ENCODE measurements around the gene TPPP2.
A peak's percentile ranks its signal among the peaks of the same experiment; 100 is the strongest.
"Not testable (repeated sequence)": the region's sequence is repeated elsewhere in the genome, so short reads cannot be mapped to it uniquely, and the experiment has no call there.

TPPP2 gene

DNA sequence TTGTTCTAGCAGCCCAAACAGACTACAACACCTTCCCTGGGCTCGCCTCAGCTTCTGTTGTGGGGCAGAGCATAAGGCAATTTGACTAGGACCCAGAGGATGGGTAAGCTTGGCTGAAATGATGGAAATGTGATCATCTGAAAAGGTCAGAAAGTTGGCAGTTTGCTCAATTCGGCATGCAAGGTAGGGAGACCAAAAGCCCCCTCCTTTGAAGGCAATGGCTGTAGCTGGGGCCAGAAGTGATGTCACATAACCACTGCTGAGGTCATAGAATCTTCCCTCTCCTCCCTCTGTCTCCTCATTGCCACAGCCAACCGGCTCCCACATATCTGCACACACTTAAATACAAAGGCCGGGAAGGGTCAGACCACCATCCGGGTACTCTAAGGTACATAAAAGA lies at the start of gene TPPP2:
TPPP2 (plus strand) TSS at position 301 of the 400 bp plus-strand sequence. CDS start 365 bp downstream, outside the sequence.
- no peak for DNase-seq

DNA sequence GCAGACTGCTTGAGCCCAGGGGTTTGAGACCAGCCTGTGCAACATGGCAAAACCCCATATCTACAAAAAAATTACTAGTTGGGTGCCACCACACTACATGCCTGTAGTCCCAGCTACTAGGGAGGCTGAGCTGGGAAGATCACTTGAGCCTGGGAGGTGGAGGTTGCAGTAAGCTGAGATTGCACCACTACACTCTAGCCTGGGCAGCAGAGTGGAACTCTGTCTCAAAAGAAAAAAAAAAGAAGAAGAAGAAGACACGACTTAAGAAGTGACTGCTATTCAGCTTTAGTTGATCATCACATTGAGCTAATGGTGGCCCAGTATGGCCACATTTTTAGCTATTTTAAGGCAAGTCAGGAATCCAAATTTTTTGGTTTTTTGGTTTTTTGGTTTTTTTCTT lies 49.1 kb upstream of the TPPP2 start:
- DNase-seq, result no peak

DNA sequence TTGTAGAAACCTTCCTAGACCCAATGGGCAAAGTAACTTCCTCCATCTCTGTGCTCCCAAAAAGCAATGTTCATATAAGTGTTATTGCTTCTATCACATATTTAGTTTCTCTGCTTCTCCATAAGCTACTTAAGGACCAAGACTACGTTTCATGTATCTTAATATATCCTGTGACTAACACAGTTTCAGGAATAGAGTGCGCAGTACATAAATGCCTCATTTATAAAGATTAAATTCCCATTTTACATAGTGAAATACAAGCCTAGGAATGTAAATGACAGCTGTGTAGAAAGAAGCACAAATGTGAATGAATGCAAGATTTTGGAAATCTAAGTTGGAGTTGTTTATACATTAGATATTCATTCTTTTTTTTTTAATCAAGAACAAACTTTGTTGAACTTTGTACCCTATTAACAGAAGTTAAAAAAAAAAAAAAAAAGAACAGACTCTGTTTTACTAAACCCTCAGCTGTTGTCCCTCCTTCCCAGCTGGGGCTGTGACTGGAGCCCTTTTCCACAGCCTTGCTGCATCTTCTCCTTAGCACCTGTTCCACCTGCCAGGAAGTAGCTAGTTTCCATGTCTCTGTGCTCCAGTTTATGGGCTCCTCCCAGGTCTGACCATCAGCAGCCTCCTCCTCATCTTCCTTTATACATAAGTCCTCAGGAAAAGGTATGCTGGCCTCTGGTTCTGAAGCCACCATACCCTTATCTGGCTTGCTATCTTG lies 47.2 kb upstream of the TPPP2 start:
- DNase-seq, result no peak

DNA sequence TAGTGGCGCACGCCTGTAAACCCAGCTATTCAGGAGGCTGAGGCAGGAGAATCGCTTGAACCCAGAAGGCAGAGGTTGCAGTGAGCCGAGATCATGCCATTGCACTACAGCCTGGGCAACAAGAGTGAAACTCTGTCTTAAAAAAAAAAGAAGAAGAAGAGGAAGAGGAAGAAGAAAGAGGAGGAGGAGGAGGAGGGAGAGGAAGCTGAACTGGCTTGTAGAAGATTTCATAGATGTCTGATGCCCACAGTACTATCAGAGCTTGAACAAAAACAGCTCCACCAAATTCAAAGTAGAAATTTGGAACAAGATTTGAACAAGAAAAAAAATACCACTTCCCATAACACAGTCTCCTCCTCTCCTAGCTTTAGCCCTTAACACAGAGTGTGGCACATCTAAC lies 44.4 kb upstream of the TPPP2 start:
- DNase-seq, result not testable (repeated sequence)

DNA sequence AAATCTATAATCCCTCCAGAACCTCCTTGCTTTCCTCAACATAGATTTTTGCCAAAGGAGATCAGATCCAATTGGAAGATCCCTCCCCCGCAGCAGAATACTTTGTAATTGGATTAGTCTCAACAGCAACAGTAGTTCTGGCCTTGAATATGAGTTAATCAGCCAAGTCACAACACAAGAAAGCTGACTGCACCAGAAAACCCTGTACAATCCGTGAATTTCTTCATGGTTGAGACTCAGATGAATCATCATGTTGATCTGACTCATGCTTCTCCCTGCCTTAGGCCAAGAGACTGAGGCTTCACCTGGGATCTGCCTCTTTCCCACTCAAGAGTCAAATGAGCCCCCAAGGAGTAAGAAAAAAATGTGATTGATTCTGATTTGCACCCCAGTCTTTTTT lies 43.2 kb upstream of the TPPP2 start:
- DNase-seq, result no peak

DNA sequence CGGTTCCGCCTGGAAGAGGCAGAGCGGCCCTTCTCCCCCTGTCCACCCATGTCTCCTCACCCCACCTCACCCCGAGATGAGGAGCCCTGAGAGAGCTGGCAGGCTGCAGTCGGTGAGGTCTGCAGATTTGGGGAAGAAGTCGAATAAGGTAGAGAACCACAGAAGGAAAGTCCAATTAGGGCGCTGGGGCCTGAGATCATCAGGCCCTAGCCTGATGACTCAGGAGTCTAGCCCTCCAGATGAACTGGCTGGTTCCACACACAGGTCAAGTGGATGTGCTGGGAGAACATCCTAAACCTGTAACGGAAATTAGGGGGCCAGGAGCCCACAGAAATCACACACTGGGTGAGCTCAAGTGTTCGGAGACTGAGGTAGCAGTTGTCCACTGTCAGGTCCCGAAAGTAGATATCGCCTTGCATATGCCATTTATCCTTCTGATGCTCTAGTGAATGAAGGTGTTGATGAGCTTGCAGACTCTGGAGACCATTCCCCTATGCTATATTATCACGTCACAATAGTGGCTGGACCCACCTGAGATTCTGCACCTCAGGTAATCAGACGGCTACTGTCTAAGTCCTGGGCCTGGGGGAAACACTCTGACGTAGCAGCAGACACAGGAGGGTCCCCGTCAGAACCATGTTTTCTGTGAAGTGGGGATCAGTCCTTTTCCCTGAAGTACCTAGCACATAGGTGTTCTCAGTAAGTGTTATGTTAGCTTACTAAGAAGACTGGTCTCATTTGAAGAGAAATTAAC lies 41.1 kb upstream of the TPPP2 start:
- DNase-seq, result no peak

DNA sequence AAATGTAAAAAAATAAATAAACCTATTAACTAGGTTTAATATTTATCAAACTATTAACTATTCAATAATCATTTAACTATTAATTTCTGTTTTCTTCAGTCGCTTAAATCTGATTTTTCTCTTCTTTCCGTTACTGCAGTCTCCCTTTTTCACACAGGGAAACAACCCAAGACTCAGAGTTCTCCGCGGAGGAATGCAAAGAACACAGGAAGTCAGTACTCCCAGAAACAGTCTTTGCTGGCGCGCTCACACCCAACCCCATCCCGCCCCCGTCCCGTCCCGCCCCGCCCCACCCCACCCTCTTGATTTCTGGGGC lies 40.6 kb upstream of the TPPP2 start:
- DNase-seq, result no peak

DNA sequence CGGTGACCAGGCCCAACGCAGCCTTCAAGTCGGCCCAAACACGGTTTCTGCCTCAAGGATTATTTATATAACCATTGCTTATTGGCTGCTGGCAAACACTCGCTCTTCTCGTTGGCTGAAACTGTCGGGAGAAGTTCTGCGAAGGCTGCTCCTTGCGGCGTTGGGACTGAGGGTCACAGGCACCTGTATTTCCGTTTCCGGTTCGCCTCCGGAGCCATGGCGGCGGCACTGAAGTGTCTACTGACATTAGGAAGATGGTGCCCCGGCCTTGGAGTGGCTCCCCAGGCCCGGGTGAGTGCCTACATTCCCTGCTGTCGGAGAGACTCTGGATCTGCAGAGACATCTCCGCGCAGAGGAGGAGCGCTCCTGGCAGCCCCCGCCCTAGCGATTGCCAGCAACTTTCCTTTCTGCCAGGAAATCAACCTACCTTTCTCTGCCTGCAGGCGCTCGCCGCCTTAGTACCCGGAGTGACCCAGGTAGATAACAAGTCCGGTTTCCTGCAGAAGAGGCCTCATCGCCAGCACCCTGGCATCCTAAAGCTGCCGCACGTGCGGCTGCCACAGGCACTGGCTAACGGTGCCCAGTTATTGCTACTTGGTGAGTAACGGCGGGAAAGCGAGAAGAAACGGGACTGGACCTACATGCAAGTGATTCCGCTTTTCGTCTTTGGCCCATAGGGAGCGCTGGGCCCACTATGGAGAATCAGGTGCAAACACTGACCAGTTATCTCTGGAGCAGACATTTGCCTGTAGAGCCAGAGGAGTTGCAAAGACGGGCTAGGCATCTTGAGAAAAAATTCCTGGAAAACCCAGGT lies 40.0 kb upstream of the TPPP2 start, which contains the start of gene METTL17:
METTL17 (plus strand) TSS at position 194 of the 814 bp plus-strand sequence; CDS start at position 217, 23 bp downstream.
- peak; percentile 90 for DNase-seq

DNA sequence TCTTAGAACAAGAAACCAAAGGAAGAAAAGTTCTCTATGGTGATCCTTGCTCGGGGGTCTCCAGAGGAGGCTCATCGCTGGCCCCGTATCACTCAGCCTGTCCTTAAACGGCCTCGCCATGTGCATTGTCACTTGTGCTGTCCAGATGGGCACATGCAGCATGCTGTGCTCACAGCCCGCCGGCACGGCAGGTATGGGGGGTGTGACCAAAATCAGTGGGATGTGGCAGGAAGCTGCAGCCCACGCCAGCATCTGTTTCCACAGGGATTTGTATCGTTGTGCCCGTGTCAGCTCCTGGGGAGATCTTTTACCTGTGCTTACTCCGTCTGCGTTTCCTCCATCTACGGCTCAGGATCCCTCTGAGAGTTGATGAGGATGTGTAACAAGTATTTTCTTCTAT lies 33.5 kb upstream of the TPPP2 start:
- no peak for DNase-seq

DNA sequence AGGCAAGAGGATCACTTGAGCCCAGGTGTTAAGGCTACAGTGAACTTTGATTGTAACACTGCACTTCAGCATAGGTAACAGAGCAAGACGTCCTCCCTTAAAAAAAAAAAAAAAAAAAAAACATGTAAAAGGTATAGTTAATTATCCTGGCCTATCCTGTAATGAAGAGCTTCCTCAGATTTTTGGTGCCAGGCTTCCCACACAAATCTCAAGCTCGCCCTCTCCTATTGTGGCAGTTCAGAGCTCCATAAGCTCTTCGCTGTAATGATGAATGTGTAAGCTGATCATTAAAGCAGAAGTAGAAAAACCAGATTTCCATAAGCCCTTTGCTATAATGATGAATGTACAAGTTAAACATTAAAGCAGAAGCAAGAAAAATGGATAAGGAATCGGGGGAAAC lies 32.9 kb upstream of the TPPP2 start:
- DNase-seq, result no peak

DNA sequence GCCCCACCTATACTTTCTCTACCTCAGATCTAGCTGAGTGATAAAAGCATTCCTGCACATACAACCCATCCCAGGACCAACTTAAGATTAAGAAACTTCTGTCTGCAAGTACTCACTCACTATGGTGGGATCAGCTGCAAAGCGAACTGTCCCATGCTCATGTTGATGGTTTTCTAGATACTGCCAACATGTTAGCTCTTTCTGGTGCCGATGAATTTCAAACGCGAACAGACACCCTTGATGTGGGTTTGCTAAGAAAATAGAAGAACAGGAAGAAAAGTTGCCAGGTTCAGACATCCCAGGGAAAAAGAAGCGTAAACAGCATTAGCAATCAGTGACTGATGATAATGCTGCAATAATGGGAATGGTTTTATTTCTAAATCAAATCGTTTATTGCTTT lies 32.5 kb upstream of the TPPP2 start:
- DNase-seq, result no peak

DNA sequence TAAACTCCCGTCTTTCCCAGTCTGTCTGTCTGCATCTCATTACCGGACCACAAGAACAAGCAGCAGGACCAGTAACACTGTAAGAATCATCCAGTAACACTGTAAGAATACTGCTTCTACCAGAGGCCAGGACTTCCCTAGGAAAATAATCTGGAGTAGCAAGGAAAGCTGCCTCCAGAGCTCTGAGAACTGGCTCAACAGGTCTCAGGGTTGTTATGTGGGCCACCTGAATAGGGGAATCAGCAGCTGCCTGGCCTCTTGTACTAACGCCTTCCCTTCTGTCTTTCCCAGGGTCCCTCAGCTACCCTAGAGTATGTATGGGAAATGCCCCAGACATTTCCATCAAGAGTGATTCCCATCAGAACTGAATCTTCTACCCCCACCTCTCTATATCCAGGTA lies 31.9 kb upstream of the TPPP2 start:
- DNase-seq, result no peak

DNA sequence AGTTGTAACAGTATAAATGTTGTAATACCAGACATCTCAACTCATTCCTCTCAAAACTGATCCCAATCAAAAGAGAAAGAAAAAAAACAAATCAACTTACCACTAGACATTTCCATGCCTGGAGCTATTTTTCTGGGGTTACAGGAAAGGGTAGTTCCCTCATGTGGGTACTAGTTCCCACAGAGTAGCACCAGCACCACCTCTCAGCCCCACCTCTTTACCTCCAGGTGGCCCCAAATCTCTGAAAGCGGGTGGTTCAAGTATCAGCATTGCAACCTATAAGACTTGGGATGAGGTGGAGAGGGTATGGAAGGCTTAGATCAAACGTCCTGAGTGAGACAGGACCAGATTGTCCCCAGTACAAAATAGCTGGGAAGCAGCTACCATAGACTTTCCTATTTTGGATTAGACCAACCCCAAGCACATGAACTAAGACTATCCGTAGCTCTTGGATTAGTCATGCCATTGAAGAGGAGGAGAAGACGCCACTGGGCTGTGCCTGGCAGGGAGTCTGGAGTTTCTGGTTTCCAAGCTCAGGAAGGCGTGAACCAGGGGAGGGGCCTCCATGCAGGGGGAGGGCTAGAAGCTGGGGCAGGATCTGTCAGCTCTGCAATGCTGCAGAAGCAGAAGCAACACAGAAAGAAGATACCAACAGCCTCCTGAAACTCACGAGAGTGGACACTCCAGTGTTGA lies 31.2 kb upstream of the TPPP2 start, which contains the start of gene SLC39A2:
SLC39A2 (plus strand) TSS at position 620 of the 693 bp plus-strand sequence. CDS start 154 bp downstream, outside the sequence.
- no peak for DNase-seq

DNA sequence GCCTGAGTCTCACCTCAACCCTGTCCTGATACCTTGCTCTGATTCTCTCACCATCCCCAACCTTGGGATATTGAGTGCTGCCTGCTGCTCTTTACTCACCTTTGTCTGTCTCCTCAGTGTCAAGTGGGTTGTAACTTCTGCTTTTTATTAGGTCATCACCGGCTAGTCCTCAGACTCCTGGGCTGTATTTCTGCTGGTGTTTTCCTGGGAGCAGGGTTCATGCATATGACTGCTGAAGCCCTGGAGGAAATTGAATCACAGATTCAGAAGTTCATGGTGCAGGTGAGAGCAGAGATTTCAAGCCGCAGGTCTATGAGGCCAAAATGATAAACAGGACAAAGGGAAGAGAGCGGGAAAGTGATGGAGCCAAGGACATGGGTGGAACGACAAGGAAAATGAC lies 30.4 kb upstream of the TPPP2 start:
- DNase-seq, result no peak

DNA sequence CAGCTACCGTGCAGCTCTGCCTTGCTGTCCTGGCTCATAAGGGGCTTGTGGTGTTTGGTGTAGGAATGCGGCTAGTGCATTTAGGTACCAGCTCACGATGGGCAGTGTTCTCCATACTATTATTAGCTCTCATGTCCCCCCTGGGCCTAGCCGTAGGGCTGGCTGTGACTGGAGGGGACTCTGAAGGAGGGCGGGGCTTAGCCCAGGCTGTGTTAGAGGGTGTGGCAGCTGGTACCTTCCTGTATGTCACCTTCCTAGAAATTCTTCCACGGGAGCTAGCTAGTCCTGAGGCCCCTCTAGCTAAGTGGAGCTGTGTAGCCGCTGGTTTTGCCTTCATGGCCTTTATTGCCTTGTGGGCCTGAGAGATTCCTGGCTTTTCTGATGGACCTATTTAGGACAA lies 28.8 kb upstream of the TPPP2 start:
- no peak for DNase-seq

DNA sequence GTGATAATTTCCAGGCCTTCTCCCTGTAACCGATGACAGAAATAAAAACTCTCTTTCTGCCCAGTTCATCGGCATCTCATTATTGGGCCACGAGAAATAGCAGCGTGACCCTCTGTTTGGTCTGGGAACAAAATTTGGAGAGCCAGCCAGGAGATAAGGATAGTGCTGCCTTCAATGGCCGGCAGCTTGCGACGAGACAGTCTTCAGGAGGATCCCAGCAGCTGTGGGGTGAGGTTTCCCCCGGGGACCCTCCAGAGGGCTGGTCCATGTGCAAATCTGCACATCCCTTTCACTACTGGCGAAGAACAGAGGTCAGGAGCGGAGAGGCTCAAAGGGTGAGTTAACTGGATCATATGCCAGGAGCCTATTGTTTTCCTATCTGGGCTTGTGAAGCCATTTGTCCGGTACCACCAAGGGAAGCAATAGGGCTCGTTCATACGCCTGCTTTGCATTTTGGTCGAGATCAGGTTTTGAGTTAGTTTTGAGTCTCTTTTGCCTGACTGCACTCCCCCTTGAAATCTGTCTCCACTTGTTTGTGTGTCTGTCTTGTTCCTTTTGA lies 26.1 kb upstream of the TPPP2 start:
- DNase-seq, result no peak

DNA sequence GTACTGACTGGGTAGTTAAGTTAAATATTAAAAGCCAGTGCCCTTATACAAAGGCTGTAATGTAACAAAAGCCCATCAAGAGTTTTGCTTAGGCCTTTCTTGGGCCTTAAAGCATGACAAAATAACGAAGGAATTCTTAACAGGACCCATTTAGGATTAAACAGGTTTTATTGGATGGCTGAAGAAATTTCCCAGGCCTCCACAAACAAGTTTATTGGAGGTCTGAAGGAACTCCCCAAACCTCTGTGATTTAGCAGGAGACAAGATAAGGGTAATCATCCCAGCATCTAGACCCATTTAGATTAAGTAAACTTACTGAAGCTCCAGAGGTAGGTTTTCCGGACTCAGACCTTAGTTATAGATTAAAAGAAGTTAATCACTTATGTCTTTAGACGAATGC lies 20.3 kb upstream of the TPPP2 start:
- DNase-seq, result not testable (repeated sequence)

DNA sequence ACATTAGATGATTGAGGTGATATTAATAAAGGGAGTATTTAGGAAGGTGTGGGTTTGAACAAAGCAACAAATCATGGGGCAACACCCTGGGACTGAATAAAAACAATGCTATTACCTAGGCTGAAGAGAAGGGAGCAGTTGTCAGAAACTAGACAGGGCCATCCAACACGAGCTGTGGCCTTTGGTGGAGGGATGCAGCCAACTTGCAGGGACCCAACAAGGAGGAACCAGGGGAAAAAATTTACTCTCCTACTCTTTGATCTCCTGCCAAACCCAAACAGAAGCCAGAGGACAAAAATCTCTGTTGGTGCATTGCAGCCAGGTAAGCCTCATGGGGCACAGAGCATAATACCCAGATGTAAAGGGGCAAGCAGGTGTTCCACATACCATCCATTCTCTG lies 18.9 kb upstream of the TPPP2 start:
- no peak for DNase-seq

DNA sequence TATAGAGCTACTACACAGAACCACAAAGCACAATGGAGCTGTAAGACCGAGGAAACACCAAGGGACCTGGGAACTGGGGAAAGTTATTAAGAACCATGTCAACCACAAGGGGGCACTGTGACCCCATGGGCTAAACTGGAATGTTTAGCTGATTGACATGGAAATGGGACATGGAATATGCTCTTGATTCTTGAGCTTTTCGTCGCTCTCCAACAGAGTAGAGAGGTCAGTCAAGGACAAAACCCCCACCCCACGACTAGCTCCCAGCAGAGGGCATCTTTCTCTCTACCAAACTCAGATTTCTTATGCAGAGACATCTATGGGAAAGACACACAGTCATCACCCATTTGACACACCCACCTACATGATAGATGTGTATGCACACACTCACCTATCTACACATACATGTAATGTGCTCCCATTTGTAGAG lies 15.2 kb upstream of the TPPP2 start:
- peak; percentile 66 for DNase-seq

DNA sequence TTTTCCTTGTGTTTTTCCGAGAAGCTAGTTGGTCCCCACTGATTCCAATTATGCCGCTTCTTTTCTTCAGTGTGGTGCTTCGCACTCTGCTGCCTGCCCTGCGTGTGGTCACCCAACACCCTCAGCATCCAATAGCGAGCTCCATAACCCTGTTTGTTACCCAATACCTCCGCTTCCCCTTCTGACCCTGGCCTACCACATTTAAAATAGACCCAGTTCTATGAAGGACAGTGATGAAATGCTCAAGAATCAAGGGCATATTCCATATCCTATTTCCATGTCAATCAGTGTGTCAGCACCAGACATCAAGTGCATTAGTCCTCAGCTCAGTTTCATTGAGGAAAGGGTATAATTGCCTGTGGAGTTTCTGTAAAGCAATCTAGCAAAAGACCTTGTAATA lies 14.7 kb upstream of the TPPP2 start:
- DNase-seq, result no peak

DNA sequence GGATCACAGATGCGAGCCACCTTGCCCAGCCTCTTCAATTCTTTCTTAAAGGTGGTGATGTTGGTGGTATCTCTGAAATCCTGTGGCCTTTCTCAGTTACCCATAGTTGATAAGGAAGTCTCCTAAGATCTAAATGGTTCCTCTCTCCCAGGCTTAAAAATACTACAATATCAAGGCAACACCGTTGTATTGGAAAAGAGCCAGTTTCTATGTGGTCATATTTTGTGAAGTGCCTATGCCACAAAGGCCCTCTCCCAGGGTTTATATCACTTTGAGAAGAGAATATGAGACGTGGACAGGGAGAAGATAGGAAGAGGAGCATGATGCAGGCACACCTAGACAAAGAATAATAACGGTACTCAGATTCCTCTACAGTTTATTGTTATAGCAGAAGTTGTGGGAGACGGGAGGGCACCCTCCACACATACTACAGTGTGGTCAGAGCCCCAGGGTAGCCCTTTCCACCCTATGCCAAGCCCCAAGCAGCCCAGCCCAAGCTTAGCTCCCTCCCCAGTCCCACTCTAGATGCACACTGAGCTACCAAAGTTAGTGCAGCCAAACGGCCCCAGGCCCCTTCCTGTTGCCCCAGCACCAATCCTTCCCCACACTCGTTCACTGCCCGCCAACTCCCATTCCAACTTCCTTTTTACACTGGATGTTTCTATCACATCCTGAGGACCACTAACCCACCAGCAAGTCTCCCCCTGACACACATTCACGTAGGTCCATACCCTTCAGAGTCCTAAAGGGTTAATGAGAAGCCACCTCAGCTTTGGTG lies 13.4 kb upstream of the TPPP2 start:
- DNase-seq, result no peak
